Epithelial cell of esophagus (primary cell): ENCODE data around the gene UXS1.

ENCODE experiments used
- DNase-seq: peaks from one replicate; pipeline ENCODE4 v3.0.0; 2010; ENCODE audit warnings: low read depth
- H3K4me3 ChIP-seq: 2 replicates; pipeline ENCODE4 v1.5.1; 2011; ENCODE audit warnings: mild to moderate bottlenecking, low read length, control low read depth
- TF ChIP-seq, protein P1 (sequence below): IDR thresholded peaks from 2 replicates; pipeline ENCODE4 v1.5.1; 2011; ENCODE audit warnings: low read depth, mild to moderate bottlenecking, low read length, control low read depth, inconsistent platforms; ENCODE audit not compliant: insufficient read depth; ENCODE audit errors: missing control alignments

UXS1 gene

DNA sequence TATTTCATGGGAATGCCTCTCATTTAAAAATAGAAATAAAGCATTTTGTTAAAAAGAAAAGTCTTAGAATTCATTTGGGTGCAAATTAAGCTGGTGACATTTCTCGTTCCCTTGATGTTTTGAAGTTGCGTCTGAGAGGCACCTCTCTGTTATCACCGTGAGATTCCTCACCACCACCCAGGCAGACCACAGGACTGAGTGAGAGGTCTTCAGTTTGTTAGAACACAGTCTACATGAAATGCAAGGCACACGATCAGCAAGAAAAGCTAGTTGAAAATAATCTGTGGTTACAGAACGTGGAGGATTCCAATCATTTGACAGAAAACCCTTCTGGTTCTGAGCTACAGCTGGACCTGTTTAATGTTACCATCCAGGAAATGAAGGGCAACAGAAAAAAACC lies 116.0 kb downstream of the UXS1 start:
- no peak overlapping the region for H3K4me3 ChIP-seq
- no peak for DNase-seq
- TF ChIP-seq, protein P1, sequence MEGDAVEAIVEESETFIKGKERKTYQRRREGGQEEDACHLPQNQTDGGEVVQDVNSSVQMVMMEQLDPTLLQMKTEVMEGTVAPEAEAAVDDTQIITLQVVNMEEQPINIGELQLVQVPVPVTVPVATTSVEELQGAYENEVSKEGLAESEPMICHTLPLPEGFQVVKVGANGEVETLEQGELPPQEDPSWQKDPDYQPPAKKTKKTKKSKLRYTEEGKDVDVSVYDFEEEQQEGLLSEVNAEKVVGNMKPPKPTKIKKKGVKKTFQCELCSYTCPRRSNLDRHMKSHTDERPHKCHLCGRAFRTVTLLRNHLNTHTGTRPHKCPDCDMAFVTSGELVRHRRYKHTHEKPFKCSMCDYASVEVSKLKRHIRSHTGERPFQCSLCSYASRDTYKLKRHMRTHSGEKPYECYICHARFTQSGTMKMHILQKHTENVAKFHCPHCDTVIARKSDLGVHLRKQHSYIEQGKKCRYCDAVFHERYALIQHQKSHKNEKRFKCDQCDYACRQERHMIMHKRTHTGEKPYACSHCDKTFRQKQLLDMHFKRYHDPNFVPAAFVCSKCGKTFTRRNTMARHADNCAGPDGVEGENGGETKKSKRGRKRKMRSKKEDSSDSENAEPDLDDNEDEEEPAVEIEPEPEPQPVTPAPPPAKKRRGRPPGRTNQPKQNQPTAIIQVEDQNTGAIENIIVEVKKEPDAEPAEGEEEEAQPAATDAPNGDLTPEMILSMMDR, result no peak

DNA sequence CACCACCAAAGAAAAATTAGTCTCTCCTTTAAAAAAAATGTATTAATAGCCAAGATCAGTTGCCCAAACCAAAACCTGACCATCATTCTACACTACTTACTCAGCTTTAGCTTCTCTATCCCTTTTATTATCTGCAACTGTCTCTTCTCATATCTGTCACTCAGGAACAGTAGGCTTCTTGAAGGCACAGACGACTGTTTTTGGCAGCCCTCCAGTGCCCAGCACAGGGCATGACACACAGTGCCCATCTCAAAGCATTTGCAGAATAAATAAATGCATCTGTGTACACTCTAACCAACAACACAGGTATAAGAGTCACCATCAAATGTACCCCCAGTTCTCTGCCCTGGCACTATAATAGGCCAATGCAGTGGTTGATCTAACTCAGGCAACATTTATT lies 117.2 kb downstream of the UXS1 start:
- DNase-seq, result no peak
- TF ChIP-seq, protein P1, result no peak
- no peak overlapping the region for H3K4me3 ChIP-seq

DNA sequence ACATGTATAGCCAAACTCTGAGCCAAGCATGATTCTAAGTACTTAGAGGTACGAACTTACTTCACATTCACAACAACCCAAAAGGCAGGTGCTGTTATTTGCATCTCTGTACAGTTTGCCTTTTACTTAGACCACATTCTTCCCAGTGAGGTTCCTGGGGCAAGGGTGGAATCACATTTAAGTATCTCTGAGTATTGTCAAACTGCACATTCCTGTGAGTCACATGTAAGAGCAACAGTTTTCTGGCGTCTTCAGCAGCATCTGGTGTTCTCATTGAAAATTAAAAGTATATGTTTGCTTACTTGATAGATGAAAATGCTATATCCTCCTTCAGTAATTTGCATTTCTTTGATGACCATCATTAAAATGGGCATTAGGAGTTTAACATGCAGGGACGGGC lies 119.1 kb downstream of the UXS1 start:
- H3K4me3 ChIP-seq, result no peak overlapping the region
- DNase-seq, result no peak
- TF ChIP-seq, protein P1, result no peak

DNA sequence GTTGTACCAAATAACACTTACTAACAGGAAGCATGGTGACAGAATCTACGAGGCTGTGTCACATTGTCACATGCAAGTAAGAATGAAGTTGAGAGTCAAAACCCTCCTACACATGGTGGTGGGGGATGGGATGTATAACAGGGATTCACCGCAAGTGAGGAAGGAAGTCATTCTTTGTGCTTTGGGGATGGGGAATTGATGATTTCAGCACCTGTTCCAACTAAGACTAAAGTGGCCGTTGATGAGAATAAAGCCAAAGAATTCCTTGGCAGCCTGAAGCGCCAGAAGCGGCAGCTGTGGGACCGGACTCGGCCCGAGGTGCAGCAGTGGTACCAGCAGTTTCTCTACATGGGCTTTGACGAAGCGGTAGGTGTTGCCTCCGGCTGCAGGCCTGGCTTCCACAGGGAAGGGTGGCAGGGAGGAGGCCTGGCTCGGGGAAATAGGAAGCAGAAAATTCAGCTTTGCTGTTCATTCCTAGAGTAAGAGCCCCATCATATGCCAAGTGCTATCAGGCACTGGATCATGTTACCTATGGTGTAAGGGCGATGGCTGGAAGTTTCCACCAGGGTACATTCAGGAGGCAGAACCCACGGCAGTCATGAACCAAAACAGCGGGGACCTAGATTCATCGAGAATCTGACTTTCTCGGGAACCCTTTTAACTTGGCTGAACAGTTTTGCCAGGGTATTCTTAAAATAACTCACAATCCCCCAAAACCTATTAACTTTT lies 120.3 kb downstream of the UXS1 start:
- TF ChIP-seq, protein P1, result no peak
- H3K4me3 ChIP-seq, result no peak overlapping the region
- no peak for DNase-seq

DNA sequence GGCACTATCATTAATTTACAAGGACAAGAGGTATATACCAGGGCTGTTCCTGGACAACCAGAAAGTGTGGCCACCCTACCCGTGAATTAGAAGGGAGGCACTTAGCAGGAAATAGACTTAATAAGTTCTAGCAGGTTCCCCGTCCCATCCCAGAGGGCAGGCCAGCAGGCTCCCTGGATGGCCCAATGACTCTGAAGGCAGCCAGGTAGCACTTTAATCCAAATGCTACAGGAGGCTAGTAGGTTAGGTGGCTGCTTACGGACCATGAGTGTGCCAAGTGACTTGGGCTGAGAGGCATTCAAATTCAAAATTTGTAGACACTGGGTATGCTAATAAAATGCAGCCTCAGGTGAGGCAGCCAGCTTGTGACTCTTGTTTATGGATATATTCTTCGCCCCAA lies 123.9 kb downstream of the UXS1 start:
- no peak overlapping the region for H3K4me3 ChIP-seq
- DNase-seq, result no peak
- TF ChIP-seq, protein P1, result no peak

DNA sequence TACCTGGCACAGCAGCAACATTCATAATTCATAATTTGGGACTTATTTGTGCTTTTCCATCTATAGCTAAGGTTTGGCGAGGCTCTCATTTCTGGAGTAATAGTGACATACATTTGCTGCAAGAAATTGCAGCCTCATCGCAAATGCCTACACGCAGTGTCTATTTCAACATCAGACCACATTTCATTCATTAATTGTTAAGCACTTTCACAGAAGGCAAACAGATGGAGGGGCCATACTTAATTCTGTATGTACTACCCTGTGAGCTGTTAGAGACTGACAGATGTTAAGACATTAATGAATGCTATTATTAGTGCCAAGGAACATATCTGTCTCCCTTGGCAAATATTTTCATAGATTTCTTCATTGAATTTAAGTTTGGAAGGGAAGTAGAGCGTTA lies 125.7 kb downstream of the UXS1 start:
- DNase-seq, result no peak
- no peak overlapping the region for H3K4me3 ChIP-seq
- TF ChIP-seq, protein P1, result no peak
